ENCODE results near the gene MRPS35. TPM values are rescaled to one million over a fixed set of nuclear protein-coding genes. Genes with fewer than 3 reads are reported as not detected.

MRPS35 gene
- total and polyA plus RNA-seq, 10 donors = 20.5 to 40.8 (median 28.5) TPM

GRCh38 chr12:27711967-27712366, 1.3 kb downstream of the MRPS35 start:
- intact Hi-C loops (cut with DNase I; ENCODE audit: low total_unique reads) = no loop called here
- 51 to 77% (median 75%) methylated on average over 2 of the region's 2 CpGs for WGBS, 5 donors
- no peak for DNase-seq

GRCh38 chr12:27723212-27723611, 12.6 kb downstream of the MRPS35 start:
- Histone ChIP-seq H3K4me1 (no peaks in the 10 kb centered on the region), H3K9me3 (no peaks in the 10 kb centered on the region), H3K27ac (no peak overlapping the region), H3K27me3 (replicated peaks in 1 of 7) (no peaks in the 10 kb centered on the region), H3K4me3 (no peak overlapping the region), H3K36me3 (peaks cover 0 to 96% (median 60%) of the 10 kb centered on the region in 6 donors)
- TF ChIP-seq CTCF (IDR thresholded peaks at IDR 0.05 in 8 of 11, conservative IDR thresholded peaks at IDR 0.05 in 3 of 11) (no peak), POLR2A (IDR thresholded peaks at IDR 0.05) (no peak), POLR2AphosphoS5 (IDR thresholded peaks at IDR 0.05) (no peak)
- intact Hi-C loops (cut with DNase I; ENCODE audit: low total_unique reads) = no loop called here
- WGBS, 5 donors = 80 to 89% (median 86%) methylated on average over 1 of the region's 1 CpG
- DNase-seq = no peak

More at GRCh38 chr12:27711967-27712366, 1.3 kb downstream of the MRPS35 start:
- no peaks in the 10 kb centered on the region for H3K27me3 ChIP-seq (replicated peaks in 1 of 7)
- peak overlapping the region in 5 of 8 donors; percentile 93 to 100 (median 99) for H3K4me3 ChIP-seq
- peaks cover 8 to 45% (median 26%) of the 10 kb centered on the region in 6 donors for H3K4me1 ChIP-seq
- peaks cover 0 to 41% (median 15%) of the 10 kb centered on the region in 6 donors for H3K36me3 ChIP-seq
- no peak overlapping the region for H3K27ac ChIP-seq
- TF ChIP-seq POLR2AphosphoS5 (IDR thresholded peaks at IDR 0.05) (no peak), CTCF (IDR thresholded peaks at IDR 0.05 in 8 of 11, conservative IDR thresholded peaks at IDR 0.05 in 3 of 11) (no peak), POLR2A (IDR thresholded peaks at IDR 0.05) (no peak)
- H3K9me3 ChIP-seq = no peaks in the 10 kb centered on the region

- H3K4me3 ChIP-seq = no peak overlapping the region
- H3K4me1 ChIP-seq = no peaks in the 10 kb centered on the region
- no peaks in the 10 kb centered on the region for H3K27me3 ChIP-seq (replicated peaks in 1 of 7)
- no peaks in the 10 kb centered on the region for H3K9me3 ChIP-seq
- peaks cover 0 to 86% (median 27%) of the 10 kb centered on the region in 6 donors for H3K36me3 ChIP-seq
- intact Hi-C loops (cut with DNase I; ENCODE audit: low total_unique reads) = loop anchor here (5.0 kb wide), 2 partner anchors 92 to 212 kb away; no protein-coding TSS in a partner anchor
- no peak for DNase-seq
- TF ChIP-seq POLR2A (IDR thresholded peaks at IDR 0.05) (no peak), POLR2AphosphoS5 (IDR thresholded peaks at IDR 0.05) (no peak), CTCF (IDR thresholded peaks at IDR 0.05 in 8 of 11, conservative IDR thresholded peaks at IDR 0.05 in 3 of 11) (no peak)
- 87 to 96% (median 92%) methylated on average over 4 of the region's 4 CpGs for WGBS, 5 donors
- H3K27ac ChIP-seq = no peak overlapping the region
These were observed 19.5 kb downstream of the MRPS35 start for GRCh38 chr12:27730097-27730588.

- intact Hi-C loops (cut with DNase I; ENCODE audit: low total_unique reads) = loop anchor here (5.0 kb wide), 2 partner anchors 90 to 210 kb away; no protein-coding TSS in a partner anchor
- Histone ChIP-seq H3K27ac (no peak overlapping the region), H3K4me1 (no peaks in the 10 kb centered on the region), H3K27me3 (replicated peaks in 1 of 7) (no peaks in the 10 kb centered on the region), H3K36me3 (peaks cover 0 to 85% (median 35%) of the 10 kb centered on the region in 6 donors), H3K9me3 (no peaks in the 10 kb centered on the region), H3K4me3 (no peak overlapping the region)
- no peak for DNase-seq
- TF ChIP-seq POLR2A (IDR thresholded peaks at IDR 0.05) (no peak), CTCF (IDR thresholded peaks at IDR 0.05 in 8 of 11, conservative IDR thresholded peaks at IDR 0.05 in 3 of 11) (no peak), POLR2AphosphoS5 (IDR thresholded peaks at IDR 0.05) (no peak)
- WGBS, 5 donors = 76 to 93% (median 79%) methylated on average over 2 of the region's 2 CpGs
These were observed 21.6 kb downstream of the MRPS35 start for GRCh38 chr12:27732281-27732680.
